ENCODE data around the gene THSD7B. TPM values are rescaled to one million over a fixed set of nuclear protein-coding genes. Genes with fewer than 3 reads are reported as not detected.

The THSD7B gene
- total RNA-seq, 1 donor from 2014 or later: 10.5 TPM

GRCh38 chr2:137500599-137500998 is 735.3 kb downstream of the THSD7B start:
- no peak for TF ChIP-seq CTCF (IDR thresholded peaks at IDR 0.05; ENCODE audit: unreplicated experiment)
- Mint-ChIP-seq H3K4me3 (ENCODE audit: unreplicated experiment) (no peak overlapping the region), H3K27me3 (ENCODE audit: unreplicated experiment) (no peaks in the 10 kb centered on the region), H3K4me1 (ENCODE audit: unreplicated experiment) (no peaks in the 10 kb centered on the region), H3K36me3 (ENCODE audit: low read depth, unreplicated experiment) (no peaks in the 10 kb centered on the region), H3K9me3 (ENCODE audit: unreplicated experiment) (no peaks in the 10 kb centered on the region), H3K27ac (ENCODE audit: unreplicated experiment) (no peak overlapping the region)
- no peak for DNase-seq (ENCODE audit: low spot score)

GRCh38 chr2:137507237-137507636 is 741.9 kb downstream of the THSD7B start:
- no peak overlapping the region for H3K4me3 Mint-ChIP-seq (ENCODE audit: unreplicated experiment)
- no peaks in the 10 kb centered on the region for H3K36me3 Mint-ChIP-seq (ENCODE audit: low read depth, unreplicated experiment)
- no peaks in the 10 kb centered on the region for H3K27me3 Mint-ChIP-seq (ENCODE audit: unreplicated experiment)
- TF ChIP-seq CTCF (IDR thresholded peaks at IDR 0.05; ENCODE audit: unreplicated experiment): no peak
- no peak overlapping the region for H3K27ac Mint-ChIP-seq (ENCODE audit: unreplicated experiment)
- no peak for DNase-seq (ENCODE audit: low spot score)
- peaks cover 2% of the 10 kb centered on the region for H3K4me1 Mint-ChIP-seq (ENCODE audit: unreplicated experiment)
- no peaks in the 10 kb centered on the region for H3K9me3 Mint-ChIP-seq (ENCODE audit: unreplicated experiment)

- peaks cover 2% of the 10 kb centered on the region for H3K4me1 Mint-ChIP-seq (ENCODE audit: unreplicated experiment)
These were observed 743.5 kb downstream of the THSD7B start for GRCh38 chr2:137508739-137509384.

GRCh38 chr2:137511526-137511925 is 746.2 kb downstream of the THSD7B start:
- peaks cover 7% of the 10 kb centered on the region for H3K36me3 Mint-ChIP-seq (ENCODE audit: low read depth, unreplicated experiment)
- no peak for DNase-seq (ENCODE audit: low spot score)
- H3K4me1 Mint-ChIP-seq (ENCODE audit: unreplicated experiment): peaks cover 2% of the 10 kb centered on the region
- no peaks in the 10 kb centered on the region for H3K9me3 Mint-ChIP-seq (ENCODE audit: unreplicated experiment)
- TF ChIP-seq CTCF (IDR thresholded peaks at IDR 0.05; ENCODE audit: unreplicated experiment): peak; percentile 18
- H3K27ac Mint-ChIP-seq (ENCODE audit: unreplicated experiment): no peak overlapping the region
- no peaks in the 10 kb centered on the region for H3K27me3 Mint-ChIP-seq (ENCODE audit: unreplicated experiment)
- no peak overlapping the region for H3K4me3 Mint-ChIP-seq (ENCODE audit: unreplicated experiment)

More at GRCh38 chr2:137508739-137509384, 743.5 kb downstream of the THSD7B start:
- no peak overlapping the region for H3K27ac Mint-ChIP-seq (ENCODE audit: unreplicated experiment)
- TF ChIP-seq CTCF (IDR thresholded peaks at IDR 0.05; ENCODE audit: unreplicated experiment): no peak
- H3K4me3 Mint-ChIP-seq (ENCODE audit: unreplicated experiment): no peak overlapping the region
- H3K9me3 Mint-ChIP-seq (ENCODE audit: unreplicated experiment): no peaks in the 10 kb centered on the region
- no peaks in the 10 kb centered on the region for H3K36me3 Mint-ChIP-seq (ENCODE audit: low read depth, unreplicated experiment)
- H3K27me3 Mint-ChIP-seq (ENCODE audit: unreplicated experiment): no peaks in the 10 kb centered on the region
- no peak for DNase-seq (ENCODE audit: low spot score)

Data from endothelial cell (in vitro differentiated cells).